ENCODE results near the gene CCNB2.

- TF ChIP-seq CTCF (conservative IDR thresholded peaks at IDR 0.05), result no peak
- no peak for TF ChIP-seq EZH2 (IDR thresholded peaks at IDR 0.05; ENCODE audit: low read depth)
Observed at GRCh38 chr15:59150185-59150584, 45.2 kb downstream of the CCNB2 start.
